A549 (cell line): ENCODE measurements around the gene LILRA1. TPM values are rescaled to one million over a fixed set of nuclear protein-coding genes. Genes with fewer than 3 reads are reported as not detected.
"Not testable (repeated sequence)": the region's sequence is repeated elsewhere in the genome, so short reads cannot be mapped to it uniquely, and the experiment has no call there.

ENCODE experiments used
- ATAC-seq, 2 experiments: fragments of 200-7000 bp in 1 of 2; fragments of >200 bp in 1 of 2; cut with Nextera tagmentation in 1 of 2; cut with Tn5 transposase in 1 of 2; 3 replicates each; pipeline versions ENCODE4 v1.8.0 to v1.9.1; 2018 to 2020; ENCODE audit warnings: mild to moderate bottlenecking in 1 of 2, moderate library complexity in 1 of 2
- CTCF ChIA-PET: fragments of 300-600 bp; sonication (Branson Sonifier 250); formaldehyde crosslinking; extraction: SDS; loops from one replicate; lab custom pipeline; 2021; ENCODE audit warnings: antibody characterized with exemption, inconsistent platforms; lab: Yijun Ruan, JAX
- POLR2A ChIA-PET: fragments of 350-600 bp; formaldehyde crosslinking; extraction: SDS; loops from one replicate; lab custom pipeline; 2021; ENCODE audit warnings: antibody characterized with exemption, inconsistent platforms; lab: Yijun Ruan, JAX
- DNase-seq, 2 experiments: peaks; one replicate each; pipeline versions ENCODE4 v3.0.0 to v3.0.0-alpha.2; 2011 to 2016; ENCODE audit warnings: low read depth in 1 of 2, low spot score in 1 of 2
- FAIRE-seq: peaks from 2 replicates; lab custom pipeline; 2011; peaks lifted over from hg19 to GRCh38; lab: Jason Lieb, UNC
- H3K27ac ChIP-seq, 2 experiments: fragments of >200 bp; sonication (Bioruptor Twin); formaldehyde crosslinking; 3 replicates each; pipeline ENCODE4 v1.5.1; 2016 to 2017
- H3K4me1 ChIP-seq: fragments of >200 bp; sonication (Bioruptor Twin); formaldehyde crosslinking; 3 replicates; pipeline ENCODE4 v1.6.1; 2016
- H3K4me2 ChIP-seq: fragments of >200 bp; sonication (Bioruptor Twin); formaldehyde crosslinking; 3 replicates; pipeline ENCODE4 v1.6.1; 2016
- H3K4me3 ChIP-seq: fragments of >200 bp; sonication (Bioruptor Twin); formaldehyde crosslinking; 3 replicates; pipeline ENCODE4 v1.5.1; 2016
- H3K9me3 ChIP-seq: fragments of >200 bp; sonication (Bioruptor Twin); formaldehyde crosslinking; 3 replicates; pipeline ENCODE4 v1.6.1; 2016
- CHD4 ChIP-seq: fragments of 200-600 bp; sonication (generic); IDR thresholded peaks from 2 replicates; pipeline ENCODE4 v1.6.1; 2016; ENCODE audit warnings: antibody characterized with exemption, mild to moderate bottlenecking, borderline replicate concordance
- EHMT2 ChIP-seq: fragments of 200-600 bp; sonication (generic); IDR thresholded peaks from 2 replicates; pipeline ENCODE4 v1.6.1; 2016; ENCODE audit warnings: antibody characterized with exemption, low read depth, mild to moderate bottlenecking, moderate library complexity
- HDAC2 ChIP-seq: fragments of 200-600 bp; sonication (generic); IDR thresholded peaks from 2 replicates; pipeline ENCODE4 v1.6.1; 2016
- HEYL ChIP-seq: fragments of 250-450 bp; sonication (Bioruptor Pico); IDR thresholded peaks from 2 replicates; pipeline ENCODE4 v1.8.0; 2021; ENCODE audit warnings: mild to moderate bottlenecking, moderate library complexity
- HOXA7 ChIP-seq: fragments of 250-450 bp; sonication (Bioruptor Pico); IDR thresholded peaks from 2 replicates; pipeline ENCODE4 v1.5.0; 2020; ENCODE audit warnings: mild to moderate bottlenecking, moderate library complexity
- HOXB5 ChIP-seq: fragments of 250-450 bp; sonication (Bioruptor Pico); IDR thresholded peaks from 2 replicates; pipeline ENCODE4 v1.5.0; 2020; ENCODE audit warnings: mild to moderate bottlenecking, moderate library complexity
- KDM1A ChIP-seq: fragments of 200-600 bp; sonication (generic); IDR thresholded peaks from 2 replicates; pipeline ENCODE4 v1.6.1; 2016; ENCODE audit warnings: low read depth, mild to moderate bottlenecking
- MAZ ChIP-seq: fragments of 150-350 bp; IDR thresholded peaks from 2 replicates; pipeline ENCODE4 v1.6.1; 2014; ENCODE audit warnings: antibody characterized with exemption, low read depth, low read length, borderline replicate concordance
- MYC ChIP-seq: IDR thresholded peaks from 2 replicates; pipeline ENCODE4 v1.6.1; 2012; ENCODE audit warnings: mild to moderate bottlenecking, inconsistent platforms, low read length, improper control_type of control experiment, borderline replicate concordance
- RFX5 ChIP-seq: fragments of 450-650 bp; IDR thresholded peaks from 2 replicates; pipeline ENCODE4 v1.7.1; 2014; ENCODE audit warnings: antibody characterized with exemption, mild to moderate bottlenecking, moderate library complexity
- TFCP2L1 ChIP-seq: fragments of 250-450 bp; sonication (Bioruptor Pico); IDR thresholded peaks from 2 replicates; pipeline ENCODE4 v1.5.0; 2021; ENCODE audit warnings: mild to moderate bottlenecking
- TP53 ChIP-seq: fragments of 250-450 bp; sonication (Bioruptor Pico); IDR thresholded peaks from 2 replicates; pipeline ENCODE4 v1.5.0; 2021; ENCODE audit warnings: mild to moderate bottlenecking, moderate library complexity
- ZFP36 ChIP-seq: fragments of 450-650 bp; IDR thresholded peaks from 2 replicates; pipeline ENCODE4 v1.6.1; 2014; ENCODE audit warnings: borderline replicate concordance; ENCODE audit not compliant: partially characterized antibody
- whole genome bisulfite sequencing: methylation state at CpG from one replicate; pipeline ENCODE4 v1.1.6; 2017; ENCODE audit errors: missing lambda C conversion rate; 5-methylcytosine and 5-hydroxymethylcytosine counted together
- polyA plus RNA-seq, 4 experiments: library from polyadenylated mRNA; depleted of rRNA in 3 of 4; stranded (reverse); fragments of >200 nt; fragmentation: RNase III in 1 of 4; extraction: RNeasy Plus Mini Kit Qiagen cat#74134 plus additional on column Dnase treatment in 1 of 4; gene quantifications; 2 replicates in 3 of 4; 3 replicates in 1 of 4; pipeline ENCODE4 v1.2.3, GENCODE V29; 2011 to 2017
- TF ChIP-seq, protein P1 (sequence below): fragments of 450-650 bp; IDR thresholded peaks from 2 replicates; pipeline ENCODE4 v1.6.1; 2014; ENCODE audit warnings: antibody characterized with exemption
- TF ChIP-seq, protein P2 (sequence below): IDR thresholded peaks from 2 replicates; pipeline ENCODE4 v1.6.1; 2012
- TF ChIP-seq, protein P3 (sequence below): fragments of 250-450 bp; sonication (Bioruptor Pico); IDR thresholded peaks from 2 replicates; pipeline ENCODE4 v1.5.0; 2020; ENCODE audit warnings: low read depth, mild to moderate bottlenecking, moderate library complexity
- TF ChIP-seq, protein P4 (sequence below): fragments of 150-350 bp; IDR thresholded peaks from 2 replicates; pipeline ENCODE4 v1.6.1; 2014; ENCODE audit warnings: low read depth, mild to moderate bottlenecking, low read length
- TF ChIP-seq, protein P5 (sequence below): IDR thresholded peaks from 2 replicates; pipeline ENCODE4 v1.6.1; 2012; ENCODE audit warnings: low read depth, borderline replicate concordance

LILRA1 gene
- polyA plus RNA-seq, 2 of the 4 experiments (the other 2 are of a cell fraction), result not detected

DNA sequence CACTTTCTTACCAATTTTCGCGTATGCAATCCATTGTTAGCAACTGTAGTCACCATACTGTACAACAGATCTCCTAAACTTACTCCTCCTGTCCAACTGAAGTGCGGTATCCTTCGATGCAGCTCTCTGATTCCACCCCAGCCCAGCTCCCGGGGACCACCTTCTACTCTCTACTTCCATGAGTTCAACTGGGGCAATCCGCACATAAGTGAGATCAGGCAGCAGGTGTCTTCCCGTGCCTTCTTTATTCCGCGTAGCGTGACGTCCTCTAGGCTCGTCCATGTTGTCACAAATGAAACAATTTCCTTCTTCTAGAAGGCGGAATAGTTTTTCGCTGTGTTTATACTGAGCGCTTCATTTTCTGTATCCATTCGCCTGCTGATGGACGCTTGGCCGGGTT lies 45.3 kb downstream of the LILRA1 start:
- TF ChIP-seq, protein P1, sequence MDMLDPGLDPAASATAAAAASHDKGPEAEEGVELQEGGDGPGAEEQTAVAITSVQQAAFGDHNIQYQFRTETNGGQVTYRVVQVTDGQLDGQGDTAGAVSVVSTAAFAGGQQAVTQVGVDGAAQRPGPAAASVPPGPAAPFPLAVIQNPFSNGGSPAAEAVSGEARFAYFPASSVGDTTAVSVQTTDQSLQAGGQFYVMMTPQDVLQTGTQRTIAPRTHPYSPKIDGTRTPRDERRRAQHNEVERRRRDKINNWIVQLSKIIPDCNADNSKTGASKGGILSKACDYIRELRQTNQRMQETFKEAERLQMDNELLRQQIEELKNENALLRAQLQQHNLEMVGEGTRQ, result no peak
- TF ChIP-seq HDAC2, result no peak
- no peak for TF ChIP-seq ZFP36
- TF ChIP-seq RFX5, result no peak
- TF ChIP-seq HEYL (CRISPR knock-in tag), result no peak
- TF ChIP-seq TP53 (CRISPR knock-in tag), result no peak
- no peak for TF ChIP-seq EHMT2
- TF ChIP-seq HOXB5, result no peak
- TF ChIP-seq, protein P2, sequence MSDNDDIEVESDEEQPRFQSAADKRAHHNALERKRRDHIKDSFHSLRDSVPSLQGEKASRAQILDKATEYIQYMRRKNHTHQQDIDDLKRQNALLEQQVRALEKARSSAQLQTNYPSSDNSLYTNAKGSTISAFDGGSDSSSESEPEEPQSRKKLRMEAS, result no peak
- no peak for TF ChIP-seq HOXA7
- TF ChIP-seq MYC, result no peak
- TF ChIP-seq, protein P3, sequence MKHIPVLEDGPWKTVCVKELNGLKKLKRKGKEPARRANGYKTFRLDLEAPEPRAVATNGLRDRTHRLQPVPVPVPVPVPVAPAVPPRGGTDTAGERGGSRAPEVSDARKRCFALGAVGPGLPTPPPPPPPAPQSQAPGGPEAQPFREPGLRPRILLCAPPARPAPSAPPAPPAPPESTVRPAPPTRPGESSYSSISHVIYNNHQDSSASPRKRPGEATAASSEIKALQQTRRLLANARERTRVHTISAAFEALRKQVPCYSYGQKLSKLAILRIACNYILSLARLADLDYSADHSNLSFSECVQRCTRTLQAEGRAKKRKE (CRISPR knock-in tag), result no peak
- TF ChIP-seq, protein P4, sequence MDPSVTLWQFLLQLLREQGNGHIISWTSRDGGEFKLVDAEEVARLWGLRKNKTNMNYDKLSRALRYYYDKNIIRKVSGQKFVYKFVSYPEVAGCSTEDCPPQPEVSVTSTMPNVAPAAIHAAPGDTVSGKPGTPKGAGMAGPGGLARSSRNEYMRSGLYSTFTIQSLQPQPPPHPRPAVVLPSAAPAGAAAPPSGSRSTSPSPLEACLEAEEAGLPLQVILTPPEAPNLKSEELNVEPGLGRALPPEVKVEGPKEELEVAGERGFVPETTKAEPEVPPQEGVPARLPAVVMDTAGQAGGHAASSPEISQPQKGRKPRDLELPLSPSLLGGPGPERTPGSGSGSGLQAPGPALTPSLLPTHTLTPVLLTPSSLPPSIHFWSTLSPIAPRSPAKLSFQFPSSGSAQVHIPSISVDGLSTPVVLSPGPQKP, result no peak
- no peak for TF ChIP-seq CHD4
- TF ChIP-seq, protein P5, sequence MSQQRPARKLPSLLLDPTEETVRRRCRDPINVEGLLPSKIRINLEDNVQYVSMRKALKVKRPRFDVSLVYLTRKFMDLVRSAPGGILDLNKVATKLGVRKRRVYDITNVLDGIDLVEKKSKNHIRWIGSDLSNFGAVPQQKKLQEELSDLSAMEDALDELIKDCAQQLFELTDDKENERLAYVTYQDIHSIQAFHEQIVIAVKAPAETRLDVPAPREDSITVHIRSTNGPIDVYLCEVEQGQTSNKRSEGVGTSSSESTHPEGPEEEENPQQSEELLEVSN, result no peak
- no peak for TF ChIP-seq KDM1A
- no peak for TF ChIP-seq MAZ
- no peak for TF ChIP-seq TFCP2L1 (CRISPR knock-in tag)
- ChIA-PET CTCF (interaction anchor here (1.1 to 3.4 kb wide), 3 partner anchors 14 to 36 kb away, joined by 3 to 12 read pairs (median 3); no protein-coding TSS in a partner anchor), POLR2A (no interaction called here)
- no peak overlapping the region for H3K4me2 ChIP-seq
- WGBS, result 47% methylated on average over 18 of the region's 18 CpGs
- H3K27ac ChIP-seq, result no peak overlapping the region
- H3K4me1 ChIP-seq, result no peaks in the 10 kb centered on the region
- DNase-seq, result no peak
- H3K4me3 ChIP-seq, result no peak overlapping the region
- H3K9me3 ChIP-seq, result no peaks in the 10 kb centered on the region
- FAIRE-seq, result no peak
- no peak for ATAC-seq

DNA sequence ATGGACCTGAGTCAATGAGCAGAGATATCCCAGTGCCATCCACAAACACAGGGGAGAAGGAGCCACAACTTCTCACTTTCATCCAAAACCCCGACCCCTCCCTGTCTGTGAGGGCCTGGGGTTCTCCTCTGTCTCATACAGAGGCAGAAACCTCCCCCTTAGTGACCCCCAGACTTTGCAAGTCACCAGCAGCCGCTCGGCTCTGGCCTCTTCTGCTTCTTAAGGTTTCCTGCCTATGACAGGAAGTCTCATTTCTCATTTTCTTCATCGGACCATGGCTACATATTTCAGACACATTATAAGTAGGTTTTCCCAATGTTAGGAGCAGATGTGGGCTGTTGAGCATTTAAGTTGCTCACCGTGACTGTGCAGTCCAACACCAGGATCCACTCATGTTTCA lies 49.5 kb downstream of the LILRA1 start:
- DNase-seq, H3K4me1 ChIP-seq, POLR2A ChIA-PET, FAIRE-seq, H3K4me3 ChIP-seq, H3K9me3 ChIP-seq, ATAC-seq, H3K4me2 ChIP-seq, CTCF ChIA-PET, H3K27ac ChIP-seq: not testable (repeated sequence)
- 4% methylated on average over 5 of the region's 5 CpGs for WGBS

DNA sequence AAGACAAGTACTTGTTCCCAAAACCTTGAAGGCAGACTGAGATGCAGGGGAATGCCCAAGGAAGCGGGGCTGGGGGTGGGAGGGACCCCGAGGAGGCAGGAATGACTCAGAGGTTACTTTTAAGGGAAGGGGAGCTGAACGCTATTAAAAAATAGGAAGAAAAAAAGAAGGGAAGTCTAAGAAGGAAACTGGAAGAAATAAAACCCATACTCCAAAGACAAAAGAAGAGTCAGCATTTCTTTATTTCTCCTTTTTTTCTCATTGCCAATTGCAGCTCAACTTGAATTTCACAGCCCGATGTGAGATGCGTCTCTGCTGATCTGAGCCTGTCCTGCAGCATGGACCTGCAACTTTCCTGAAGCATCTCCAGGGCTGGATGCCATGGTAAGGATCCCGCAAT lies 50.2 kb downstream of the LILRA1 start:
- H3K4me1 ChIP-seq, DNase-seq, H3K27ac ChIP-seq, H3K4me2 ChIP-seq, H3K9me3 ChIP-seq, POLR2A ChIA-PET, H3K4me3 ChIP-seq, CTCF ChIA-PET, ATAC-seq: not testable (repeated sequence)
- peak; percentile 95 for FAIRE-seq
- 1% methylated on average over 6 of the region's 6 CpGs for WGBS
